ENCODE measurements around the gene CCR5AS.

Gene CCR5AS

GRCh38 chr3:46399557-46399956 lies 7.3 kb downstream of the CCR5AS start:
- no peak for TF ChIP-seq EZH2 (IDR thresholded peaks at IDR 0.05)
- no peak for TF ChIP-seq CTCF (IDR thresholded peaks at IDR 0.05)
- TF ChIP-seq EZH2phosphoT487 (IDR thresholded peaks at IDR 0.05), result no peak
- Mint-ChIP-seq H3K4me1 (no peaks in the 10 kb centered on the region), H3K27ac (no peak overlapping the region), H3K36me3 (no peaks in the 10 kb centered on the region), H3K9me3 (no peaks in the 10 kb centered on the region), H3K4me3 (no peak overlapping the region), H3K27me3 (ENCODE audit: insufficient read depth, low read depth) (no peaks in the 10 kb centered on the region)
- Histone ChIP-seq H3F3A (ENCODE audit: low read depth) (no peaks in the 10 kb centered on the region), H3K9me3 (ENCODE audit: low read depth) (no peaks in the 10 kb centered on the region), H3K36me3 (no peaks in the 10 kb centered on the region), H3K4me2 (no peak overlapping the region), H3K27me3 (no peaks in the 10 kb centered on the region), H4K20me1 (ENCODE audit: low read depth) (no peaks in the 10 kb centered on the region), H2AFZ (replicated peaks) (no peak overlapping the region), H3K4me1 (no peaks in the 10 kb centered on the region), H3K27ac (no peak overlapping the region), H3K79me2 (ENCODE audit: low read depth) (no peaks in the 10 kb centered on the region), H3K4me3 (no peak overlapping the region), H3K9ac (no peak overlapping the region)
- DNase-seq (ENCODE audit: low spot score), result no peak

GRCh38 chr3:46399098-46399497 lies 7.8 kb downstream of the CCR5AS start:
- H3K4me2 ChIP-seq, result no peak overlapping the region
- no peak overlapping the region for H3K9ac ChIP-seq
- no peaks in the 10 kb centered on the region for H3K36me3 Mint-ChIP-seq
- no peak overlapping the region for H3K27ac Mint-ChIP-seq
- H3K79me2 ChIP-seq (ENCODE audit: low read depth), result no peaks in the 10 kb centered on the region
- H3K27me3 Mint-ChIP-seq (ENCODE audit: insufficient read depth, low read depth), result no peaks in the 10 kb centered on the region
- no peaks in the 10 kb centered on the region for H3K4me1 Mint-ChIP-seq
- H3K4me3 ChIP-seq, result no peak overlapping the region
- no peaks in the 10 kb centered on the region for H3K4me1 ChIP-seq
- no peak for TF ChIP-seq CTCF (IDR thresholded peaks at IDR 0.05)
- no peak for TF ChIP-seq EZH2phosphoT487 (IDR thresholded peaks at IDR 0.05)
- TF ChIP-seq EZH2 (IDR thresholded peaks at IDR 0.05), result no peak
- H4K20me1 ChIP-seq (ENCODE audit: low read depth), result no peaks in the 10 kb centered on the region
- no peak overlapping the region for H2AFZ ChIP-seq (replicated peaks)
- H3F3A ChIP-seq (ENCODE audit: low read depth), result no peaks in the 10 kb centered on the region
- H3K36me3 ChIP-seq, result no peaks in the 10 kb centered on the region
- no peaks in the 10 kb centered on the region for H3K9me3 ChIP-seq (ENCODE audit: low read depth)
- no peak overlapping the region for H3K4me3 Mint-ChIP-seq
- no peaks in the 10 kb centered on the region for H3K27me3 ChIP-seq
- no peaks in the 10 kb centered on the region for H3K9me3 Mint-ChIP-seq
- no peak overlapping the region for H3K27ac ChIP-seq
- DNase-seq (ENCODE audit: low spot score), result no peak

- Histone ChIP-seq H3K9ac (no peak overlapping the region), H3K36me3 (no peaks in the 10 kb centered on the region), H3K9me3 (ENCODE audit: low read depth) (no peaks in the 10 kb centered on the region), H3K4me1 (no peaks in the 10 kb centered on the region), H3K4me3 (no peak overlapping the region), H3K27me3 (no peaks in the 10 kb centered on the region), H3K4me2 (no peak overlapping the region), H3K27ac (no peak overlapping the region), H3F3A (ENCODE audit: low read depth) (no peaks in the 10 kb centered on the region), H4K20me1 (ENCODE audit: low read depth) (no peaks in the 10 kb centered on the region), H3K79me2 (ENCODE audit: low read depth) (no peaks in the 10 kb centered on the region), H2AFZ (replicated peaks) (no peak overlapping the region)
- DNase-seq (ENCODE audit: low spot score), result no peak
- H3K4me1 Mint-ChIP-seq, result peaks cover 2% of the 10 kb centered on the region
- no peaks in the 10 kb centered on the region for H3K9me3 Mint-ChIP-seq
- no peaks in the 10 kb centered on the region for H3K36me3 Mint-ChIP-seq
- no peak overlapping the region for H3K4me3 Mint-ChIP-seq
- no peaks in the 10 kb centered on the region for H3K27me3 Mint-ChIP-seq (ENCODE audit: insufficient read depth, low read depth)
- no peak overlapping the region for H3K27ac Mint-ChIP-seq
- TF ChIP-seq EZH2 (IDR thresholded peaks at IDR 0.05) (no peak), CTCF (IDR thresholded peaks at IDR 0.05) (no peak), EZH2phosphoT487 (IDR thresholded peaks at IDR 0.05) (no peak)
These were observed 8.5 kb downstream of the CCR5AS start for GRCh38 chr3:46398186-46398955.

Measured in neural progenitor cell (in vitro differentiated cells).